HG03457 (cell line): ENCODE data around the gene LRRC26.
"Not testable (repeated sequence)": the region's sequence is repeated elsewhere in the genome, so short reads cannot be mapped to it uniquely, and the experiment has no call there.

ENCODE experiments used
- ATAC-seq: cut with Tn5 transposase; IDR thresholded peaks from one replicate; pipeline ENCODE4 v1.9.1; 2021; ENCODE audit warnings: moderate number of reproducible peaks; ENCODE audit not compliant: unreplicated experiment

LRRC26 gene

GRCh38 chr9:137121927-137122795, 47.7 kb downstream of the LRRC26 start:
- not testable (repeated sequence) for ATAC-seq
